HG03108 (cell line): Measurements from ENCODE around the gene SPDEF.

Source experiments
- ATAC-seq: cut with Tn5 transposase; IDR thresholded peaks from one replicate; pipeline ENCODE4 v1.9.1; 2021; ENCODE audit warnings: moderate library complexity; ENCODE audit not compliant: unreplicated experiment

SPDEF gene

GRCh38 chr6:34517461-34517881 is 38.7 kb downstream of the SPDEF start:
- no peak for ATAC-seq

GRCh38 chr6:34516391-34517324 is 39.5 kb downstream of the SPDEF start:
- no peak for ATAC-seq

GRCh38 chr6:34515473-34516387 is 40.4 kb downstream of the SPDEF start:
- no peak for ATAC-seq

GRCh38 chr6:34514593-34515472 is 41.3 kb downstream of the SPDEF start:
- no peak for ATAC-seq

- ATAC-seq: no peak
These were observed 42.0 kb downstream of the SPDEF start for GRCh38 chr6:34514112-34514511.

GRCh38 chr6:34513646-34514045 is 42.5 kb downstream of the SPDEF start:
- no peak for ATAC-seq

GRCh38 chr6:34512738-34513115 is 43.4 kb downstream of the SPDEF start:
- no peak for ATAC-seq

- no peak for ATAC-seq
These were observed 44.0 kb downstream of the SPDEF start for GRCh38 chr6:34511915-34512737.

GRCh38 chr6:34511214-34511914 is 44.8 kb downstream of the SPDEF start:
- no peak for ATAC-seq

- no peak for ATAC-seq
These were observed 45.8 kb downstream of the SPDEF start for GRCh38 chr6:34510299-34510698.

GRCh38 chr6:34509782-34510181 is 46.3 kb downstream of the SPDEF start:
- ATAC-seq: no peak

- ATAC-seq: no peak
These were observed 47.7 kb downstream of the SPDEF start for GRCh38 chr6:34508425-34508824.

GRCh38 chr6:34506718-34507117 is 49.4 kb downstream of the SPDEF start:
- no peak for ATAC-seq

GRCh38 chr6:34497411-34497810 is 58.7 kb downstream of the SPDEF start:
- ATAC-seq: no peak

- ATAC-seq: no peak
These were observed 59.9 kb downstream of the SPDEF start for GRCh38 chr6:34496103-34496685.

- ATAC-seq: no peak
These were observed 61.2 kb downstream of the SPDEF start for GRCh38 chr6:34494973-34495372.

- ATAC-seq: no peak
These were observed 62.8 kb downstream of the SPDEF start for GRCh38 chr6:34493344-34493743.

GRCh38 chr6:34491091-34491430 is 65.1 kb downstream of the SPDEF start:
- ATAC-seq: no peak
